ENCODE results near the gene RPL10. TPM values are rescaled to one million over a fixed set of nuclear protein-coding genes. Genes with fewer than 3 reads are reported as not detected.
"Not testable (repeated sequence)": the region's sequence is repeated elsewhere in the genome, so short reads cannot be mapped to it uniquely, and the experiment has no call there.

Gene RPL10
- total RNA-seq, 4 donors from 2014 or later: 2,607 to 8,937 (median 4,770) TPM

- H3K9me3 ChIP-seq: no peaks in the 10 kb centered on the region
- H3K4me3 ChIP-seq: no peak overlapping the region
- H3K4me1 ChIP-seq: peaks cover 10 to 22% (median 10%) of the 10 kb centered on the region in 3 donors
- TF ChIP-seq POLR2A (IDR thresholded peaks at IDR 0.05) (no peak), CTCF (IDR thresholded peaks at IDR 0.05) (peak in 2 of 6 experiments; percentile 3 to 20)
- no peak overlapping the region for H3K27ac ChIP-seq
- H3K36me3 ChIP-seq: peaks cover 0 to 17% (median 0%) of the 10 kb centered on the region in 3 donors
- intact Hi-C loops (cut with DNase I): no loop called here
- DNase-seq: no peak
- no peaks in the 10 kb centered on the region for H3K27me3 ChIP-seq
- 64% methylated on average over 5 of the region's 8 CpGs; no CpG with 5 or more reads in 1 of the 2 donors for WGBS, 2 donors
Observed at GRCh38 chrX:154384284-154384892, 13.8 kb upstream of the RPL10 start.

- H3K4me1 ChIP-seq; H3K27me3 ChIP-seq; intact Hi-C loops (cut with DNase I); H3K4me3 ChIP-seq; H3K36me3 ChIP-seq; DNase-seq; H3K9me3 ChIP-seq; H3K27ac ChIP-seq: not testable (repeated sequence)
- WGBS, 2 donors: no CpG with 5 or more reads among the region's 20 CpGs
Observed at GRCh38 chrX:154388094-154388493, 10.1 kb upstream of the RPL10 start.

- WGBS, 2 donors: no CpG with 5 or more reads among the region's 16 CpGs
- H3K4me3 ChIP-seq; H3K27ac ChIP-seq; H3K27me3 ChIP-seq; intact Hi-C loops (cut with DNase I); H3K36me3 ChIP-seq; H3K9me3 ChIP-seq; H3K4me1 ChIP-seq; DNase-seq: not testable (repeated sequence)
Observed at GRCh38 chrX:154388649-154389048, 9.5 kb upstream of the RPL10 start.

GRCh38 chrX:154389812-154390747, 8.1 kb upstream of the RPL10 start:
- H3K27me3 ChIP-seq; DNase-seq; H3K9me3 ChIP-seq; H3K36me3 ChIP-seq; intact Hi-C loops (cut with DNase I); H3K4me1 ChIP-seq: not testable (repeated sequence)
- no CpG with 5 or more reads among the region's 121 CpGs for WGBS, 2 donors
- H3K4me3 ChIP-seq: peak overlapping the region in 2 of 4 donors; percentile 38 to 58
- peak overlapping the region in 3 of 4 donors; percentile 69 to 89 (median 83) for H3K27ac ChIP-seq

- Histone ChIP-seq H3K4me1 (peaks cover 5 to 38% (median 9%) of the 10 kb centered on the region in 3 donors), H3K36me3 (peaks cover 10 to 24% (median 14%) of the 10 kb centered on the region in 3 donors), H3K4me3 (peak overlapping the region in 1 of 4 donors; percentile 72), H3K27ac (peak overlapping the region in 1 of 4 donors; percentile 99)
- DNase-seq; H3K27me3 ChIP-seq; intact Hi-C loops (cut with DNase I); H3K9me3 ChIP-seq: not testable (repeated sequence)
- 83 to 94% methylated on average over 8 to 17 of the region's 17 CpGs for WGBS, 2 donors
Observed at GRCh38 chrX:154396363-154396762, 1.8 kb upstream of the RPL10 start.

GRCh38 chrX:154396973-154397887, 947 bp upstream of the RPL10 start:
- Histone ChIP-seq H3K36me3 (peaks cover 10 to 25% (median 14%) of the 10 kb centered on the region in 3 donors), H3K9me3 (no peaks in the 10 kb centered on the region), H3K4me1 (peaks cover 7 to 47% (median 9%) of the 10 kb centered on the region in 3 donors), H3K4me3 (peak overlapping the region; percentile 67 to 76 (median 72)), H3K27me3 (no peaks in the 10 kb centered on the region), H3K27ac (peak overlapping the region; percentile 95 to 99 (median 97))
- TF ChIP-seq CTCF (IDR thresholded peaks at IDR 0.05): no peak
- TF ChIP-seq POLR2A (IDR thresholded peaks at IDR 0.05): no peak
- DNase-seq: no peak
- 21 to 70% methylated on average over 2 to 4 of the region's 53 CpGs for WGBS, 2 donors
- intact Hi-C loops (cut with DNase I): no loop called here
